ENCODE results near the gene RAPGEF6.
A peak's percentile ranks its signal among the peaks of the same experiment; 100 is the strongest.

The RAPGEF6 gene

DNA sequence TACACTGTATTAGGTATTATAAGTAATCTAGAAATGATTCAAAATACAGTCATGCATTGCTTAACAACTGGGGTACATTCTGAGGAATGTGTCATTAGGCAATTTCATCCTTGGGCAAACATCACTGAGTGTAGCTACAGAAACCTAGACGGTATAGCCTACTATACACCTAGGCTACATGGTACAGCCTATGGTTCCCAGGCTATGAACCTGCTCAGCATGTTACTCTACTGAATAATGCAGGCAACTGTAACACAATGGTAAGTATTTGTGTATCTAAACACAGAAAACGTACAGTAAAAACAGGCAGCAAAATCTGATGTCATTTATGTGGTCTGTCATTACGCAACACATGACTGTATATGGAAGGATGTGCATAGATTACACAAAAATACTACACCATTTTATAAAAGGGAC, 96.8 kb downstream of the RAPGEF6 start:
- TF ChIP-seq TOX (CRISPR knock-in tag; IDR thresholded peaks at IDR 0.05; ENCODE audit: borderline replicate concordance) (no peak), SNAI2 (CRISPR knock-in tag; IDR thresholded peaks at IDR 0.05) (no peak), ZC3H10 (CRISPR knock-in tag; IDR thresholded peaks at IDR 0.05) (no peak), ESRRG (CRISPR knock-in tag; IDR thresholded peaks at IDR 0.05) (no peak), ZNF565 (CRISPR knock-in tag; conservative IDR thresholded peaks at IDR 0.05; ENCODE audit: low read depth) (no peak), RARB (CRISPR knock-in tag; IDR thresholded peaks at IDR 0.05) (no peak), TCF4 (CRISPR knock-in tag; IDR thresholded peaks at IDR 0.05; ENCODE audit: borderline replicate concordance) (no peak), BACH2 (CRISPR knock-in tag; IDR thresholded peaks at IDR 0.05; ENCODE audit: borderline replicate concordance) (no peak), ARNTL (CRISPR knock-in tag; IDR thresholded peaks at IDR 0.05; ENCODE audit: borderline replicate concordance, low read depth) (no peak), ISL1 (CRISPR knock-in tag; IDR thresholded peaks at IDR 0.05) (no peak), ZFP3 (CRISPR knock-in tag; IDR thresholded peaks at IDR 0.05) (no peak), ZFP30 (CRISPR knock-in tag; IDR thresholded peaks at IDR 0.05) (no peak), CSDC2 (CRISPR knock-in tag; IDR thresholded peaks at IDR 0.05) (no peak)
- TF ChIP-seq, protein P1, sequence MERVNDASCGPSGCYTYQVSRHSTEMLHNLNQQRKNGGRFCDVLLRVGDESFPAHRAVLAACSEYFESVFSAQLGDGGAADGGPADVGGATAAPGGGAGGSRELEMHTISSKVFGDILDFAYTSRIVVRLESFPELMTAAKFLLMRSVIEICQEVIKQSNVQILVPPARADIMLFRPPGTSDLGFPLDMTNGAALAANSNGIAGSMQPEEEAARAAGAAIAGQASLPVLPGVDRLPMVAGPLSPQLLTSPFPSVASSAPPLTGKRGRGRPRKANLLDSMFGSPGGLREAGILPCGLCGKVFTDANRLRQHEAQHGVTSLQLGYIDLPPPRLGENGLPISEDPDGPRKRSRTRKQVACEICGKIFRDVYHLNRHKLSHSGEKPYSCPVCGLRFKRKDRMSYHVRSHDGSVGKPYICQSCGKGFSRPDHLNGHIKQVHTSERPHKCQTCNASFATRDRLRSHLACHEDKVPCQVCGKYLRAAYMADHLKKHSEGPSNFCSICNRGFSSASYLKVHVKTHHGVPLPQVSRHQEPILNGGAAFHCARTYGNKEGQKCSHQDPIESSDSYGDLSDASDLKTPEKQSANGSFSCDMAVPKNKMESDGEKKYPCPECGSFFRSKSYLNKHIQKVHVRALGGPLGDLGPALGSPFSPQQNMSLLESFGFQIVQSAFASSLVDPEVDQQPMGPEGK (CRISPR knock-in tag; IDR thresholded peaks at IDR 0.05; ENCODE audit: borderline replicate concordance): no peak
- TF ChIP-seq, protein P2, sequence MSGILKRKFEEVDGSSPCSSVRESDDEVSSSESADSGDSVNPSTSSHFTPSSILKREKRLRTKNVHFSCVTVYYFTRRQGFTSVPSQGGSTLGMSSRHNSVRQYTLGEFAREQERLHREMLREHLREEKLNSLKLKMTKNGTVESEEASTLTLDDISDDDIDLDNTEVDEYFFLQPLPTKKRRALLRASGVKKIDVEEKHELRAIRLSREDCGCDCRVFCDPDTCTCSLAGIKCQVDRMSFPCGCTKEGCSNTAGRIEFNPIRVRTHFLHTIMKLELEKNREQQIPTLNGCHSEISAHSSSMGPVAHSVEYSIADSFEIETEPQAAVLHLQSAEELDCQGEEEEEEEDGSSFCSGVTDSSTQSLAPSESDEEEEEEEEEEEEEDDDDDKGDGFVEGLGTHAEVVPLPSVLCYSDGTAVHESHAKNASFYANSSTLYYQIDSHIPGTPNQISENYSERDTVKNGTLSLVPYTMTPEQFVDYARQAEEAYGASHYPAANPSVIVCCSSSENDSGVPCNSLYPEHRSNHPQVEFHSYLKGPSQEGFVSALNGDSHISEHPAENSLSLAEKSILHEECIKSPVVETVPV (CRISPR knock-in tag; IDR thresholded peaks at IDR 0.05): no peak
- TF ChIP-seq, protein P3, sequence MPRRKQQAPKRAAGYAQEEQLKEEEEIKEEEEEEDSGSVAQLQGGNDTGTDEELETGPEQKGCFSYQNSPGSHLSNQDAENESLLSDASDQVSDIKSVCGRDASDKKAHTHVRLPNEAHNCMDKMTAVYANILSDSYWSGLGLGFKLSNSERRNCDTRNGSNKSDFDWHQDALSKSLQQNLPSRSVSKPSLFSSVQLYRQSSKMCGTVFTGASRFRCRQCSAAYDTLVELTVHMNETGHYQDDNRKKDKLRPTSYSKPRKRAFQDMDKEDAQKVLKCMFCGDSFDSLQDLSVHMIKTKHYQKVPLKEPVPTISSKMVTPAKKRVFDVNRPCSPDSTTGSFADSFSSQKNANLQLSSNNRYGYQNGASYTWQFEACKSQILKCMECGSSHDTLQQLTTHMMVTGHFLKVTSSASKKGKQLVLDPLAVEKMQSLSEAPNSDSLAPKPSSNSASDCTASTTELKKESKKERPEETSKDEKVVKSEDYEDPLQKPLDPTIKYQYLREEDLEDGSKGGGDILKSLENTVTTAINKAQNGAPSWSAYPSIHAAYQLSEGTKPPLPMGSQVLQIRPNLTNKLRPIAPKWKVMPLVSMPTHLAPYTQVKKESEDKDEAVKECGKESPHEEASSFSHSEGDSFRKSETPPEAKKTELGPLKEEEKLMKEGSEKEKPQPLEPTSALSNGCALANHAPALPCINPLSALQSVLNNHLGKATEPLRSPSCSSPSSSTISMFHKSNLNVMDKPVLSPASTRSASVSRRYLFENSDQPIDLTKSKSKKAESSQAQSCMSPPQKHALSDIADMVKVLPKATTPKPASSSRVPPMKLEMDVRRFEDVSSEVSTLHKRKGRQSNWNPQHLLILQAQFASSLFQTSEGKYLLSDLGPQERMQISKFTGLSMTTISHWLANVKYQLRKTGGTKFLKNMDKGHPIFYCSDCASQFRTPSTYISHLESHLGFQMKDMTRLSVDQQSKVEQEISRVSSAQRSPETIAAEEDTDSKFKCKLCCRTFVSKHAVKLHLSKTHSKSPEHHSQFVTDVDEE (CRISPR knock-in tag; IDR thresholded peaks at IDR 0.05): no peak
- no peak for ATAC-seq

DNA sequence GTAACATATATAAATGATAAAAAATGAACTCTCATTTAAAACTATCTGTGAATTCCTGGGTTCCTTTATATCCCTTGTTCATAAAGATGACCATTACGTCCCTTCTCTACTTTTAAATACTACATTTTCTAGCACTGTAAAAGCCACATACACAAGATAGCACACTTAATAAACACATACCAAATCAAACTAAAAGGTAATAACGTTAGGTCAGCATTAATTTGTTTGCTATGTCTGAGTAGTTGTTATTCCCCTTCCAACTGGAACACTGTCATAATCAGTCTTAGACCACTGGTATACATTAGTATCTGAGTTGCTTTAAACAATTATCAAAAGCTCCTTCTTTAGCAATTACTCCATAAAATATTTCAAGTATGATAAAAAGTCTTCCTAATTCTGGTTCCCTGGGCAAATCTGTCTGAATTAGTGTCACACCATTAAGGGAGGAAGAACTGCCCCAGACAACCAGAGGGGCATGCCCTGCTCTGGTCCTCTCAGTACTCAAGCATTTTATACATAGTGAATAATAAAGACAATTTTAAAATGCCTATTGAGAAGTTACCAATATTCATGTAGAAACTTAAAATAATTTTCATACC, 98.1 kb downstream of the RAPGEF6 start:
- no peak for ATAC-seq
- no peak for TF ChIP-seq RARB (CRISPR knock-in tag; IDR thresholded peaks at IDR 0.05)
- peak; percentile 62 for TF ChIP-seq ISL1 (CRISPR knock-in tag; IDR thresholded peaks at IDR 0.05)

DNA sequence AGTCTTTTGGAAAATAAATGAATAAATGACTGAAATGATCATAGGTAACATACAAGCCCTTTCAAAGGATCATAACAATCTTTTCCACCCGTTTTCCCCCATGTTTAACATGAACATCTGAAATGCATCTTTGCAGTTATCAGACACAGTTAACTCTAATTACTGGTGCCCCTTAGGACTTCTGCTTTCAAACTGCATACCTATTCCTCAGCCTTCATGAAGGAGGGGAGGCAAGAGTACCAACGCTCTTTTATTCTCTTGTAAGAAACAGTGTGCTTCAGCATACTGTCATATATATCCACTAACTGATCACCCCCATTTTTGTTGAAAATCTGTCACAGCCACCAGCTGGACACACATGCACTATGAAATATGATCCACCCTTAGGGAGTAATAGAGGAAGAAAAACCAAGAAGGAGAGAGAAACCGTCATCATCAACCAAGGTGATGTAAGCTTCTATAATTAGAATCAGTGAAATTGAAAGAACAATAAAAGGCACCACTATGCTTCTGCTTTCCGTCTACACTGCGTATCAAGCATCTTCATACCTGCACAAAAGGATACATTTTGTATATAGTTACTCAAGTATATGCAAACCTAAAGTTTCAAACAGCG, 98.7 kb downstream of the RAPGEF6 start:
- TF ChIP-seq OSR1 (CRISPR knock-in tag; IDR thresholded peaks at IDR 0.05): no peak
- no peak for TF ChIP-seq ARNTL (CRISPR knock-in tag; IDR thresholded peaks at IDR 0.05; ENCODE audit: borderline replicate concordance, low read depth)
- no peak for TF ChIP-seq GLIS3 (CRISPR knock-in tag; IDR thresholded peaks at IDR 0.05)
- TF ChIP-seq RARB (CRISPR knock-in tag; IDR thresholded peaks at IDR 0.05): no peak
- TF ChIP-seq ZFP30 (CRISPR knock-in tag; IDR thresholded peaks at IDR 0.05): no peak
- no peak for TF ChIP-seq ISL1 (CRISPR knock-in tag; IDR thresholded peaks at IDR 0.05)
- TF ChIP-seq, protein P4, sequence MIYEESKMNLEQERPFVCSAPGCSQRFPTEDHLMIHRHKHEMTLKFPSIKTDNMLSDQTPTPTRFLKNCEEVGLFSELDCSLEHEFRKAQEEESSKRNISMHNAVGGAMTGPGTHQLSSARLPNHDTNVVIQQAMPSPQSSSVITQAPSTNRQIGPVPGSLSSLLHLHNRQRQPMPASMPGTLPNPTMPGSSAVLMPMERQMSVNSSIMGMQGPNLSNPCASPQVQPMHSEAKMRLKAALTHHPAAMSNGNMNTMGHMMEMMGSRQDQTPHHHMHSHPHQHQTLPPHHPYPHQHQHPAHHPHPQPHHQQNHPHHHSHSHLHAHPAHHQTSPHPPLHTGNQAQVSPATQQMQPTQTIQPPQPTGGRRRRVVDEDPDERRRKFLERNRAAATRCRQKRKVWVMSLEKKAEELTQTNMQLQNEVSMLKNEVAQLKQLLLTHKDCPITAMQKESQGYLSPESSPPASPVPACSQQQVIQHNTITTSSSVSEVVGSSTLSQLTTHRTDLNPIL (CRISPR knock-in tag; IDR thresholded peaks at IDR 0.05; ENCODE audit: low read depth): no peak
- no peak for TF ChIP-seq ZNF8 (CRISPR knock-in tag; IDR thresholded peaks at IDR 0.05)
- TF ChIP-seq PPARA (CRISPR knock-in tag; IDR thresholded peaks at IDR 0.05; ENCODE audit: borderline replicate concordance): no peak
- no peak for TF ChIP-seq ZNF565 (CRISPR knock-in tag; conservative IDR thresholded peaks at IDR 0.05; ENCODE audit: low read depth)
- no peak for TF ChIP-seq SNAI2 (CRISPR knock-in tag; IDR thresholded peaks at IDR 0.05)
- ATAC-seq: no peak; the same call in 2 of the 3 replicates
